GM12878 (cell line): Measurements from ENCODE around the gene G6PC1. TPM values are rescaled to one million over a fixed set of nuclear protein-coding genes. Genes with fewer than 3 reads are reported as not detected.

Source experiments
- ATAC-seq: fragments of 200-7000 bp; cut with Tn5 transposase; 3 replicates; pipeline ENCODE4 v1.9.1; 2020; ENCODE audit warnings: mild to moderate bottlenecking, moderate library complexity
- BruUV-seq: library from RNA; stranded (reverse); fragments of 400-500 nt; replicated peaks from 2 replicates; lab custom pipeline; 2021; lab: Mats Ljungman, UMichigan
- CTCF ChIA-PET: fragments of 300-600 bp; sonication (Branson Sonifier 250); formaldehyde crosslinking; extraction: SDS; loops from one replicate; lab custom pipeline; 2021; ENCODE audit warnings: inconsistent platforms; lab: Yijun Ruan, JAX
- POLR2A ChIA-PET: fragments of 350-600 bp; formaldehyde crosslinking; extraction: SDS; loops from one replicate; lab custom pipeline; 2021; ENCODE audit warnings: inconsistent platforms; lab: Charles Lee
- RAD21 ChIA-PET: fragments of 300-600 bp; sonication (Branson Sonifier 250); formaldehyde crosslinking; loops from one replicate; lab custom pipeline; 2023; ENCODE audit warnings: antibody characterized with exemption; ENCODE audit not compliant: unreplicated experiment; lab: Charles Lee
- SMC1A ChIA-PET: fragments of 300-600 bp; sonication (Branson Sonifier 250); formaldehyde crosslinking; loops from one replicate; lab custom pipeline; 2023; ENCODE audit not compliant: unreplicated experiment, uncharacterized antibody; lab: Charles Lee
- DNase-seq: peaks from one replicate; pipeline ENCODE4 v3.0.0-alpha.2; 2011; ENCODE audit warnings: low read depth, low spot score
- FAIRE-seq: peaks from 3 replicates; lab custom pipeline; 2011; peaks lifted over from hg19 to GRCh38; lab: Jason Lieb, UNC
- H2AFZ ChIP-seq: 2 replicates; pipeline ENCODE4 v1.6.0; 2011; ENCODE audit warnings: low read depth, low read length, control low read depth; ENCODE audit not compliant: control insufficient read depth
- H3K27ac ChIP-seq: 2 replicates; pipeline ENCODE4 v1.5.1; 2011; ENCODE audit warnings: control low read depth; ENCODE audit not compliant: control insufficient read depth, insufficient read depth
- H3K27me3 ChIP-seq, 2 experiments: replicated peaks in 1 of 2; 2 replicates each; pipeline versions ENCODE4 v1.6.0 to v1.6.1; 2011; ENCODE audit warnings: low read length in 1 of 2; ENCODE audit not compliant: control insufficient read depth in 2 of 2, insufficient read depth in 2 of 2
- H3K36me3 ChIP-seq, 2 experiments: 2 replicates each; pipeline ENCODE4 v1.5.1; 2011; ENCODE audit warnings: low read length in 1 of 2; ENCODE audit not compliant: control insufficient read depth in 2 of 2, insufficient read depth in 2 of 2
- H3K4me1 ChIP-seq: 2 replicates; pipeline ENCODE4 v1.6.1; 2011; ENCODE audit warnings: mild to moderate bottlenecking, low read length, moderate library complexity, mixed read lengths; ENCODE audit not compliant: control insufficient read depth, insufficient read depth
- H3K4me2 ChIP-seq: 2 replicates; pipeline ENCODE4 v1.6.0; 2011; ENCODE audit warnings: control low read depth; ENCODE audit not compliant: control insufficient read depth, insufficient read depth
- H3K4me3 ChIP-seq: fragments of 200-600 bp; sonication (generic); 2 replicates; pipeline ENCODE4 v1.5.1; 2016
- H3K79me2 ChIP-seq: 2 replicates; pipeline ENCODE4 v1.6.0; 2011; ENCODE audit warnings: low read length; ENCODE audit not compliant: control insufficient read depth, insufficient read depth
- H3K9ac ChIP-seq: 2 replicates; pipeline ENCODE4 v1.8.0; 2011; ENCODE audit warnings: low read length, control low read depth, mixed read lengths; ENCODE audit not compliant: control insufficient read depth, insufficient read depth
- H3K9me3 ChIP-seq: replicated peaks from 3 replicates; pipeline ENCODE4 v1.5.1; 2011; ENCODE audit warnings: mild to moderate bottlenecking, low read length; ENCODE audit not compliant: control insufficient read depth, insufficient read depth
- H4K20me1 ChIP-seq: 2 replicates; pipeline ENCODE4 v1.6.0; 2011; ENCODE audit not compliant: control insufficient read depth, insufficient read depth
- CBFB ChIP-seq: IDR thresholded peaks from 2 replicates; pipeline ENCODE4 v1.6.1; 2016; ENCODE audit warnings: antibody characterized with exemption, low read depth
- CEBPB ChIP-seq, 2 experiments: fragments of 150-350 bp in 1 of 2; IDR thresholded peaks; 2 replicates each; pipeline ENCODE4 v1.6.1; 2012 to 2014; ENCODE audit warnings: low read depth in 2 of 2, low read length in 2 of 2, borderline replicate concordance in 1 of 2, inconsistent platforms in 1 of 2
- CHD4 ChIP-seq: fragments of 200-600 bp; sonication (generic); IDR thresholded peaks from 2 replicates; pipeline ENCODE4 v1.6.1; 2016; ENCODE audit warnings: mild to moderate bottlenecking
- HDAC6 ChIP-seq: fragments of 200-600 bp; sonication (generic); IDR thresholded peaks from one replicate; pipeline ENCODE4 v1.8.0; 2017; ENCODE audit warnings: antibody characterized with exemption; ENCODE audit not compliant: unreplicated experiment
- JUND ChIP-seq: IDR thresholded peaks from 2 replicates; pipeline ENCODE4 v1.6.1; 2012; ENCODE audit warnings: low read depth, mild to moderate bottlenecking, low read length, improper control_type of control experiment, moderate library complexity
- NR2C2 ChIP-seq: IDR thresholded peaks from 2 replicates; pipeline ENCODE4 v1.6.1; 2011; ENCODE audit warnings: borderline replicate concordance, low read depth; ENCODE audit not compliant: control insufficient read depth, insufficient read length
- PBX3 ChIP-seq: IDR thresholded peaks from 2 replicates; pipeline ENCODE4 v1.6.1; 2011; ENCODE audit warnings: mild to moderate bottlenecking, low read depth, low read length, moderate library complexity; ENCODE audit not compliant: insufficient replicate concordance
- POU2F2 ChIP-seq: IDR thresholded peaks from 3 replicates; pipeline ENCODE4 v1.6.1; 2011; ENCODE audit warnings: low read depth, mild to moderate bottlenecking, low read length, borderline replicate concordance
- RAD21 ChIP-seq: IDR thresholded peaks from 2 replicates; pipeline ENCODE4 v1.6.1; 2011; ENCODE audit warnings: mild to moderate bottlenecking, low read depth, low read length, moderate library complexity; ENCODE audit not compliant: insufficient read depth
- STAT1 ChIP-seq: fragments of 450-650 bp; conservative IDR thresholded peaks from 2 replicates; pipeline ENCODE4 v1.6.1; 2014; ENCODE audit warnings: antibody characterized with exemption, mild to moderate bottlenecking
- WGBS: methylation state at CpG from one replicate; pipeline ENCODE4 v1.1.6; 2016; ENCODE audit warnings: low lambda C conversion rate; ENCODE audit not compliant: insufficient replicate concordance, insufficient coverage; ENCODE audit errors: missing lambda C conversion rate; 5-methylcytosine and 5-hydroxymethylcytosine counted together
- in situ Hi-C: fragments of 300-500 bp; cut with MboI; formaldehyde crosslinking; loops from 9 replicates; pipeline ENCODE4 v1.14.3; 2018; ENCODE audit warnings: mixed read lengths
- intact Hi-C: fragments of 100-400 bp; cut with micrococcal nuclease; formaldehyde crosslinking; loops from one replicate; pipeline ENCODE4 v1.14.2; 2022; ENCODE audit not compliant: unreplicated experiment
- polyA plus RNA-seq, 11 experiments: library from polyadenylated mRNA; depleted of rRNA in 4 of 11; unstranded in 6 of 11; stranded (reverse) in 5 of 11; fragments of >200 nt; fragmentation: Nextera tagmentation in 4 of 11; fragmentation: Illumina TruSeq in 1 of 11; extraction: Ambion mirVana in 4 of 11; extraction: Trizol in 1 of 11; gene quantifications; 1 replicate in 1 of 11; 2 replicates in 10 of 11; pipeline versions ENCODE4 v1.2.1 to v1.2.3, GENCODE V29; 2011 to 2016; ENCODE audit warnings: inconsistent platforms in 2 of 11, missing spikeins in 2 of 11, low read depth in 1 of 11
- total RNA-seq, 4 experiments: library from RNA; depleted of rRNA in 3 of 4; stranded (reverse); fragments of >200 nt in 3 of 4; fragmentation: Illumina TruSeq in 1 of 4; extraction: Trizol in 1 of 4; gene quantifications; 2 replicates each; pipeline versions ENCODE4 v1.2.1 to v1.2.3, GENCODE V29; 2013 to 2021

Gene G6PC1
- total and polyA plus RNA-seq, 10 of the 15 experiments (the other 5 are each of a cell fraction or from before 2014, with no cell fraction given), result not detected

GRCh38 chr17:42878924-42879595 is 21.5 kb upstream of the G6PC1 start:
- POLR2A ChIA-PET, result no interaction called here
- in situ Hi-C loops, result no loop called here
- Histone ChIP-seq H3K36me3 (no peaks in the 10 kb centered on the region), H2AFZ (no peak overlapping the region), H3K4me2 (no peak overlapping the region), H3K27me3 (no peaks in the 10 kb centered on the region; a peak in 2 of 4 replicates), H3K4me3 (no peak overlapping the region), H3K4me1 (no peaks in the 10 kb centered on the region), H4K20me1 (no peaks in the 10 kb centered on the region), H3K9me3 (no peaks in the 10 kb centered on the region), H3K9ac (no peak overlapping the region), H3K79me2 (no peaks in the 10 kb centered on the region), H3K27ac (no peak overlapping the region)
- DNase-seq (no peak), FAIRE-seq (no peak), ATAC-seq (no peak)
- TF ChIP-seq CHD4 (no peak), NR2C2 (no peak), RAD21 (no peak), HDAC6 (no peak), CBFB (no peak), JUND (no peak), STAT1 (no peak), CEBPB (IDR thresholded peaks at IDR 0.05; ENCODE audit: borderline replicate concordance in 1 of 2, low read depth in 2 of 2, low read length in 2 of 2) (no peak), POU2F2 (no peak), PBX3 (no peak)
- 57% methylated on average over 7 of the region's 8 CpGs for WGBS
- RAD21 ChIA-PET, result no interaction called here
- no TSS peak for BruUV-seq
- intact Hi-C loops, result no loop called here
- SMC1A ChIA-PET, result no interaction called here
- CTCF ChIA-PET, result no interaction called here
